LNCAP (cell line): ENCODE data around the gene COA1.

Source experiments
- TF ChIP-seq, protein P1 (sequence below): fragments of 450-650 bp; IDR thresholded peaks from 2 replicates; pipeline ENCODE4 v1.5.1; 2017; ENCODE audit warnings: mild to moderate bottlenecking

COA1 gene

DNA sequence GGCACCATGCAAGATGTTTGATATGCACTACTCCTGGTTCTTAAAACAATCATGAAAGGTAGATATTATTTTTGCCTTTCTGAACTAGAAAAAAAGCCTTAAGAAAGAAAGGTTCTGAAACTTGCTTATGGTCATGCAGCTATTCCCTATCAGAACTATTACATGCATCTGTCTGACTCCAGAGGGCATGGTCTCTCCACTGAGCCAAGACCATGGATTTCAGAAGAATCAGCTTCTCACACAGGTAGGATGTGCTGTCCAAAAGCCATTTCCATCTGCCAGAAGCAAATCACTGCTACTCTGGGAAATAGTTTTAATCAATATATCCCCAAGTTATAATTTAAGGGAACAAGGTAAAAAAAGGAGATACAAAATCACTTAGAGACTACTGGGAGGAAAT lies 77.0 kb downstream of the COA1 start:
- TF ChIP-seq, protein P1, sequence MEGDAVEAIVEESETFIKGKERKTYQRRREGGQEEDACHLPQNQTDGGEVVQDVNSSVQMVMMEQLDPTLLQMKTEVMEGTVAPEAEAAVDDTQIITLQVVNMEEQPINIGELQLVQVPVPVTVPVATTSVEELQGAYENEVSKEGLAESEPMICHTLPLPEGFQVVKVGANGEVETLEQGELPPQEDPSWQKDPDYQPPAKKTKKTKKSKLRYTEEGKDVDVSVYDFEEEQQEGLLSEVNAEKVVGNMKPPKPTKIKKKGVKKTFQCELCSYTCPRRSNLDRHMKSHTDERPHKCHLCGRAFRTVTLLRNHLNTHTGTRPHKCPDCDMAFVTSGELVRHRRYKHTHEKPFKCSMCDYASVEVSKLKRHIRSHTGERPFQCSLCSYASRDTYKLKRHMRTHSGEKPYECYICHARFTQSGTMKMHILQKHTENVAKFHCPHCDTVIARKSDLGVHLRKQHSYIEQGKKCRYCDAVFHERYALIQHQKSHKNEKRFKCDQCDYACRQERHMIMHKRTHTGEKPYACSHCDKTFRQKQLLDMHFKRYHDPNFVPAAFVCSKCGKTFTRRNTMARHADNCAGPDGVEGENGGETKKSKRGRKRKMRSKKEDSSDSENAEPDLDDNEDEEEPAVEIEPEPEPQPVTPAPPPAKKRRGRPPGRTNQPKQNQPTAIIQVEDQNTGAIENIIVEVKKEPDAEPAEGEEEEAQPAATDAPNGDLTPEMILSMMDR = no peak

DNA sequence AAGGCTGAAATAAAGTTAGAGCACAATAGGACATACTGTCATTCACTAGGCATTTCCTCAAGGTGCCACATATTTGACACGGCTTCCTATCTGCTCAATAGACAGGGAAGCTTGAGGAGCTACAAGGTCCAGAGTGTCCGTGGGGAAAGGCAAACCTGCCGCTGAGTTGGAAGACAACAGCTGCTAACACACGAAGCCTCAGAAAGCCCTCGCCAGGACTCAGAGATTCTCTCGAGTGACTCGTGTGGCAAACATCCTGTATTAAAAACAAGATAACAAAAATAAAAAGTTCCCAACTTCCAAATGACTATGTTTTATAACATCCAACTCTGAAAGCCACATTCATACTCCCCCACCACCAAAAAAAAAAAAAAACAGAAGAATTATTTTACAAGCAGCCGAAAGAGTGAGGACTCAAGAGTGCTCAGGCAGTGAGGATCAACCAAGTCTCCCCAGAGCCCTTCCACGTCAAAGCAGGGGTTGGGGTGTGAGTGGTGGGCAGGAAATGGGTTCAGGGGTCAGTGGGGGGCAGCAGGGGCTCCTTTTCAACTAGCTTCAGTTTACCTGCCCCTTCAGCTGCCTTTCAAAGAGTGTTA lies 78.8 kb downstream of the COA1 start:
- TF ChIP-seq, protein P1 = no peak

DNA sequence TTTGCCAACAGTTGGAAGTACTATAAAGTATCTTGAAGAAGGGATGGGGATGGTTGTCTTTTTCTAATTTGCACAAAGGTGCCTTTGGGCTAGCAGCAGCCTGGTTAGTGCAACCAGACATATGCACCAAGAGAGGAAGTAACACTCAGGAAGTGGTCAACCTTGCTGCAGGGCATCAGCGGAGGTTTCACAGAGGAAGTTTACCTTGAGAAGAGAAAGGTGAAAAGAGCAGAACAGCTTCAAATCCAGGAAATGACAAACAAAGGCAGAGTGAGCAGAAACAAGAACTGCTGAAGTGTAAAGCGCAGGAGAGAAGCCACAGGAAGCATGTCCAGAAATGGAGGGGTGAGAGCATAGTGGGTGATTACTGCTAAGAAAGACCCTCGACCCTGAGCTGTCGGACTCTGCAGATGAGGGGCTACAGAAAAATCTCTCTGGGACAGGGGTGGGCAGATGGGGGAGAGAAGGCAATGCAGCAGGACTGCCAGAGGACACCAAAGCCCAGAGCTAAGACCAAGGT lies 79.5 kb downstream of the COA1 start:
- TF ChIP-seq, protein P1 = no peak

- TF ChIP-seq, protein P1 = no peak
Observed at GRCh38 chr7:43648473-43649406, 80.6 kb downstream of the COA1 start.

DNA sequence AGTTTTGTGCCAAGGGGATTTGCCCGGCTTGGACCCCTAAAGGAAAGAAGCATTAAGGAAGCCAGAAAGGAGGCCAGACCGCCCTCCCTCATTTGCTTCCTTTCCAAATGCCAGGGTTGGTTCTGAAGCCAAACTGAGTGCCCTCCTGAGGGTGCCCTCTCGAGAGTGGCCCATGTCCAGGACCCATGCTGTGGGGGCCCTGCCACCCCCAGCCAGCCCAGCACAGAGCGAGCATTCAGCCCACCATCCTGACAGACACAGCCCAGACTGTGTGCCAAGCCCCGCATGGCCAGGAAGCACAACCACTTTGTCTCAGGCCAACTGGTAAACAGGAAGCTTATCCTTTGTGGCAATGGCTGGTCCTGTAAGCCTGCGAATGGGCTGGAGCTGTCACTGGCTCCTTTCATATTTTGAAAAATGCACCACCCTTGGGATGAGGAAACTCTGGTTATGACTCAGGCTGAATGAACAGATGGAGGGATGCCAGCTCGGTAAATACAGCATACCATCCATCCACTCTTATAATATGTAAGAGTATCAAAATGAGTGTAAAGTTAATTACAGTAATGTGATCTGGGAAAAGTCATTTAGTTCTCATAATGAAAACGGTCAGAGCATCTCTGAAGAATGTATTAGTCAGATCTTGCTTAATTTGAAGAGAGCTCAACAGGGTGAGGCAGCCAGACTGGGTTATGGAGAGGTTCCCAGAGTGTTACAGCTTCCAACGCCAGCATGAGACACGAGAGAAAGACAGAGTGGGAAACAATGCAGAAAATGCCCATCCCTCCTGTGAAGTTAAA lies 81.5 kb downstream of the COA1 start:
- TF ChIP-seq, protein P1 = no peak

- TF ChIP-seq, protein P1 = no peak
Observed at GRCh38 chr7:43647339-43647672, 82.0 kb downstream of the COA1 start.

DNA sequence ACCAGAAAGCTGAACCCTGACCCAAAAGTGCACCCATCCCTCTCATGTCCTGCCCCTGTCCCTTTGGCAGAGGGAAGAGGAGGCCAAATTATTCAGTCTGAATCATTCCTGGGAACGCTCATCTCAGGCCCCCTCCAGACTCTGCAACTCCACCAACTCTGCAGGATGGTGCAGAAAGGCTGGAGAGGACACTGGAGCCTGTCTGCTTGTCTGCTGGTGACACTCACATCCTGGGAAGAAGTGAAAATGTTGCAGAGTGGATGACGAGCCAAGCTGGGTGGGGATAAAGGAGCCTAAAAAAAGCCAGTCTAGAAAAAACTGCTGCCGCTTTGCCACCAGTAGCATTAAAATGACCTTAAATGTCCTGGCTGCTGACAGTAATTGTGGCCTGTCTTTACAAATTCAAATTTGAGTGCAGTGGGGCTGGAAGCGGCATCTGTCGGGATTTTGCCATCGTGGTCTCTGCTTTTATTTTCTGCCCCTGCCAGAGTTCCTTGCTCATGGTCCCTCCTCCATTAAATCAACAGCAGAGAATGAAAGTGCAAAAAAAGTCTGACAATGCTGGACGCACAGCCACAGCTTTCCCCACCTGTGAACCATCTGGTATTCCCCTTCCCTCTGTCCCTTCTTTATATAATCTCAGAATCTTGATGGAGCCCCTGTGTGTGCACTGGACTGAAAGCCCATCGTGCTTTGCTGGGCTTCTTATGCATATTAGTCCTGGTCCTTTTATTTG lies 82.6 kb downstream of the COA1 start:
- TF ChIP-seq, protein P1 = no peak
